GM23248 (cell line): Measurements from ENCODE around the gene INSM1.

Source experiments
- EZH2 ChIP-seq: fragments of 200-600 bp; sonication (generic); IDR thresholded peaks from 2 replicates; pipeline ENCODE4 v1.6.1; 2018; ENCODE audit warnings: antibody characterized with exemption, mild to moderate bottlenecking; ENCODE audit not compliant: insufficient read depth, poor library complexity, severe bottlenecking
- EZH2phosphoT487 ChIP-seq: fragments of 200-600 bp; sonication (generic); IDR thresholded peaks from 2 replicates; pipeline ENCODE4 v1.6.1; 2018; ENCODE audit warnings: antibody characterized with exemption, moderate library complexity, mild to moderate bottlenecking, low read depth; ENCODE audit not compliant: insufficient read depth

- TF ChIP-seq EZH2phosphoT487: no peak
- no peak for TF ChIP-seq EZH2
These were observed 27.2 kb downstream of the INSM1 start for GRCh38 chr20:20395087-20395486.
